GM19193 (cell line): ENCODE results near the gene SMARCD1.

Source experiments
- POLR2A ChIP-seq: IDR thresholded peaks from 4 replicates; pipeline ENCODE4 v1.6.1; 2011; ENCODE audit not compliant: insufficient read depth, insufficient read length; ENCODE audit errors: extremely low read depth

Gene SMARCD1

GRCh38 chr12:50104417-50105366 is 19.6 kb downstream of the SMARCD1 start:
- no peak for TF ChIP-seq POLR2A

GRCh38 chr12:50105913-50106450 is 20.8 kb downstream of the SMARCD1 start:
- no peak for TF ChIP-seq POLR2A

- TF ChIP-seq POLR2A: no peak
Measured at GRCh38 chr12:50106907-50107306, 21.8 kb downstream of the SMARCD1 start.

GRCh38 chr12:50107416-50108268 is 22.5 kb downstream of the SMARCD1 start:
- no peak for TF ChIP-seq POLR2A

- no peak for TF ChIP-seq POLR2A
Measured at GRCh38 chr12:50109319-50109718, 24.2 kb downstream of the SMARCD1 start.

GRCh38 chr12:50110127-50110761 is 25.1 kb downstream of the SMARCD1 start:
- TF ChIP-seq POLR2A: no peak

- TF ChIP-seq POLR2A: peak; percentile 50
Measured at GRCh38 chr12:50110762-50111351, 25.7 kb downstream of the SMARCD1 start.

- TF ChIP-seq POLR2A: no peak
Measured at GRCh38 chr12:50111395-50111692, 26.2 kb downstream of the SMARCD1 start.

- peak; percentile 98 for TF ChIP-seq POLR2A
Measured at GRCh38 chr12:50111693-50112455, 26.7 kb downstream of the SMARCD1 start, which contains the start of gene COX14. Gene COX14 (plus strand): TSS chr12:50112236. CDS start chr12:50120044, 7,808 bp downstream.

GRCh38 chr12:50112456-50113218 is 27.5 kb downstream of the SMARCD1 start:
- no peak for TF ChIP-seq POLR2A

GRCh38 chr12:50117057-50117622 is 32.0 kb downstream of the SMARCD1 start:
- TF ChIP-seq POLR2A: no peak

GRCh38 chr12:50119387-50119786 is 34.2 kb downstream of the SMARCD1 start:
- no peak for TF ChIP-seq POLR2A

- no peak for TF ChIP-seq POLR2A
Measured at GRCh38 chr12:50120521-50120920, 35.4 kb downstream of the SMARCD1 start.
